HepG2 (cell line): ENCODE results near the gene PIGL. TPM values are rescaled to one million over a fixed set of nuclear protein-coding genes. Genes with fewer than 3 reads are reported as not detected.

Source experiments
- ATAC-seq: fragments of 200-7000 bp; cut with Tn5 transposase; 3 replicates; pipeline ENCODE4 v1.9.1; 2020; ENCODE audit warnings: mild to moderate bottlenecking, moderate library complexity
- BruUV-seq: library from RNA; stranded (reverse); fragments of 400-500 nt; replicated peaks from 2 replicates; lab custom pipeline; 2021; lab: Mats Ljungman, UMichigan
- CTCF ChIA-PET: fragments of 300-600 bp; formaldehyde crosslinking; extraction: SDS; loops from one replicate; lab custom pipeline; 2021; ENCODE audit warnings: low total read pairs, inconsistent platforms, low intra/inter-chr PET ratio; lab: Yijun Ruan, JAX
- POLR2A ChIA-PET: fragments of 350-600 bp; sonication (Branson Sonifier 250); formaldehyde crosslinking; loops from one replicate; lab custom pipeline; 2020; ENCODE audit warnings: antibody characterized with exemption, inconsistent platforms; lab: Yijun Ruan, JAX
- DNase-seq: peaks from one replicate; pipeline ENCODE4 v3.0.0-alpha.2; 2015; ENCODE audit warnings: low spot score
- FAIRE-seq: peaks from 3 replicates; lab custom pipeline; 2011; peaks lifted over from hg19 to GRCh38; lab: Jason Lieb, UNC
- H2AFZ ChIP-seq: one replicate; pipeline ENCODE4 v1.6.1; 2011; ENCODE audit warnings: low read length, inconsistent platforms
- H3K27ac ChIP-seq: fragments of 300-600 bp; 3 replicates; pipeline ENCODE4 v1.8.0; 2011; ENCODE audit warnings: mixed run types, mild to moderate bottlenecking, mixed read lengths, low read length, inconsistent platforms; ENCODE audit not compliant: insufficient read depth; ENCODE audit errors: extremely low read length
- H3K27me3 ChIP-seq, 2 experiments: fragments of 200-600 bp in 1 of 2; 2 replicates in 1 of 2; 3 replicates in 1 of 2; pipeline versions ENCODE4 v1.6.0 to v1.8.0; 2011; ENCODE audit warnings: low read length in 2 of 2, mild to moderate bottlenecking in 2 of 2, moderate library complexity in 2 of 2, inconsistent platforms in 1 of 2; ENCODE audit not compliant: insufficient read depth in 2 of 2, control insufficient read depth in 1 of 2
- H3K36me3 ChIP-seq, 2 experiments: fragments of 200-600 bp in 1 of 2; replicated peaks in 1 of 2; 2 replicates in 1 of 2; 3 replicates in 1 of 2; pipeline versions ENCODE4 v1.5.1 to v1.8.0; 2011; ENCODE audit warnings: low read length in 2 of 2, inconsistent platforms in 1 of 2; ENCODE audit not compliant: insufficient read depth in 2 of 2, control insufficient read depth in 1 of 2
- H3K4me1 ChIP-seq: 2 replicates; pipeline ENCODE4 v1.5.1; 2012; ENCODE audit warnings: low read length, inconsistent platforms; ENCODE audit not compliant: insufficient read depth
- H3K4me2 ChIP-seq: 2 replicates; pipeline ENCODE4 v1.6.0; 2011; ENCODE audit warnings: low read depth, low read length, inconsistent platforms
- H3K4me3 ChIP-seq, 3 experiments: fragments of 200-600 bp in 1 of 3; sonication (generic), shearing (Covaris generic) in 1 of 3; replicated peaks in 1 of 3; 2 replicates each; pipeline ENCODE4 v1.5.1; 2011 to 2016; ENCODE audit warnings: low read length in 3 of 3, inconsistent platforms in 2 of 3, low read depth in 2 of 3, mild to moderate bottlenecking in 2 of 3, control low read depth in 1 of 3, mixed read lengths in 1 of 3; ENCODE audit not compliant: insufficient read depth in 1 of 3
- H3K79me2 ChIP-seq: one replicate; pipeline ENCODE4 v1.6.1; 2011; ENCODE audit warnings: low read length, inconsistent platforms; ENCODE audit not compliant: insufficient read depth
- H3K9ac ChIP-seq: 2 replicates; pipeline ENCODE4 v1.6.0; 2011; ENCODE audit warnings: mild to moderate bottlenecking, low read depth, low read length, inconsistent platforms; ENCODE audit not compliant: insufficient read depth
- H3K9me3 ChIP-seq: 2 replicates; pipeline ENCODE4 v1.5.1; 2012; ENCODE audit warnings: mild to moderate bottlenecking, low read length
- H4K20me1 ChIP-seq: 2 replicates; pipeline ENCODE4 v1.6.0; 2011; ENCODE audit warnings: inconsistent platforms, mild to moderate bottlenecking, low read length, moderate library complexity; ENCODE audit not compliant: insufficient read depth
- ATF7 ChIP-seq, 2 experiments: fragments of 450-650 bp in 1 of 2; sonication (generic) in 1 of 2; formaldehyde crosslinking in 1 of 2; IDR thresholded peaks; 2 replicates each; pipeline versions ENCODE4 v1.4.0 to v1.6.1; 2016 to 2020; ENCODE audit warnings: antibody characterized with exemption in 1 of 2, mild to moderate bottlenecking in 1 of 2, missing genetic modification reagents in 1 of 2
- BCLAF1 ChIP-seq: fragments of 450-650 bp; IDR thresholded peaks from 2 replicates; pipeline ENCODE4 v1.6.1; 2017; ENCODE audit warnings: mild to moderate bottlenecking
- FOXA3 ChIP-seq: IDR thresholded peaks from 2 replicates; pipeline ENCODE4 v1.6.1; 2016; ENCODE audit warnings: missing genetic modification reagents, missing compliant biosample characterization
- MTERF4 ChIP-seq: sonication (generic); formaldehyde crosslinking; IDR thresholded peaks from 2 replicates; pipeline ENCODE4 v1.8.0; 2023; ENCODE audit warnings: mild to moderate bottlenecking, missing genetic modification reagents
- RBM39 ChIP-seq: fragments of 200-400 bp; formaldehyde crosslinking; IDR thresholded peaks from one replicate; pipeline ENCODE4 v1.6.1; 2018; ENCODE audit warnings: antibody characterized with exemption, mild to moderate bottlenecking, low read depth, low read length; ENCODE audit not compliant: poor library complexity, severe bottlenecking
- REST ChIP-seq, 2 experiments: IDR thresholded peaks; 2 replicates each; pipeline ENCODE4 v1.6.1; 2011 to 2012; ENCODE audit warnings: low read length in 2 of 2, borderline replicate concordance in 1 of 2, low read depth in 1 of 2, mild to moderate bottlenecking in 1 of 2, moderate library complexity in 1 of 2
- RFXANK ChIP-seq: IDR thresholded peaks from 2 replicates; pipeline ENCODE4 v1.6.1; 2016
- ZBTB1 ChIP-seq: sonication (generic); formaldehyde crosslinking; IDR thresholded peaks from 2 replicates; pipeline ENCODE4 v1.4.0; 2020; ENCODE audit warnings: missing genetic modification reagents, borderline replicate concordance
- ZNF282 ChIP-seq: fragments of 450-650 bp; IDR thresholded peaks from 2 replicates; pipeline ENCODE4 v1.6.1; 2018; ENCODE audit not compliant: partially characterized antibody
- ZNF326 ChIP-seq: sonication (generic); formaldehyde crosslinking; IDR thresholded peaks from 2 replicates; pipeline ENCODE4 v1.4.0; 2020; ENCODE audit warnings: missing genetic modification reagents, borderline replicate concordance
- ZNF577 ChIP-seq: sonication (generic); formaldehyde crosslinking; IDR thresholded peaks from 2 replicates; pipeline ENCODE4 v1.4.0; 2020; ENCODE audit warnings: mild to moderate bottlenecking, low read depth, missing genetic modification reagents, borderline replicate concordance
- WGBS: methylation state at CpG from one replicate; pipeline ENCODE4 v1.1.6; 2017; ENCODE audit warnings: low lambda C conversion rate; 5-methylcytosine and 5-hydroxymethylcytosine counted together
- in situ Hi-C: cut with HindIII; loops from 2 replicates; pipeline ENCODE4 v1.10.0; 2017; ENCODE audit warnings: low pct_unique_long_range_greater_than_20kb; ENCODE audit not compliant: extremely low pct_ligation_motif_present
- intact Hi-C: fragments of 100-400 bp; cut with micrococcal nuclease; formaldehyde crosslinking; loops from one replicate; pipeline ENCODE4 v1.10.0; 2022; ENCODE audit not compliant: unreplicated experiment
- polyA plus RNA-seq, 8 experiments: library from polyadenylated mRNA; depleted of rRNA in 3 of 8; stranded (reverse) in 7 of 8; unstranded in 1 of 8; fragments of >200 nt; fragmentation: Illumina TruSeq in 4 of 8; extraction: Trizol in 4 of 8; gene quantifications; 2 replicates each; pipeline versions ENCODE4 v1.2.1 to v1.2.3, GENCODE V29; 2011 to 2016; ENCODE audit warnings: low read depth in 4 of 8, missing spikeins in 1 of 8, mixed read lengths in 1 of 8; ENCODE audit not compliant: insufficient read depth in 1 of 8
- total RNA-seq, 5 experiments: library from RNA; depleted of rRNA; stranded (reverse); fragments of >200 nt; fragmentation: Illumina TruSeq; extraction: Trizol; gene quantifications; 2 replicates each; pipeline ENCODE4 v1.2.3, GENCODE V29; 2016; ENCODE audit warnings: low read depth in 1 of 5

The PIGL gene
- total and polyA plus RNA-seq, 2 of the 13 experiments (the other 11 are each of a cell fraction or from before 2014, with no cell fraction given), result 28.5 to 63.8 TPM

- TSS peak; percentile 8 for BruUV-seq
- Histone ChIP-seq H3K27me3 (no peaks in the 10 kb centered on the region), H3K36me3 (no peaks in the 10 kb centered on the region; a peak in 1 of 5 replicates), H3K79me2 (peaks cover 6% of the 10 kb centered on the region), H2AFZ (no peak overlapping the region), H3K27ac (peak overlapping the region; percentile 67), H3K9ac (no peak overlapping the region), H3K4me2 (peak overlapping the region; percentile 31; the same call in 1 of the 2 replicates), H3K4me3 (no peak overlapping the region), H3K4me1 (peaks cover 65% of the 10 kb centered on the region), H3K9me3 (no peaks in the 10 kb centered on the region), H4K20me1 (no peaks in the 10 kb centered on the region)
- intact Hi-C loops, result no loop called here
- CTCF ChIA-PET, result no interaction called here
- ATAC-seq (no peak), DNase-seq (no peak), FAIRE-seq (no peak)
- 89% methylated on average over 9 of the region's 9 CpGs for WGBS
- no peak for TF ChIP-seq ZBTB1
- no peak for TF ChIP-seq RFXANK (CRISPR knock-in tag)
- no peak for TF ChIP-seq RBM39
- no peak for TF ChIP-seq ATF7 (IDR thresholded peaks at IDR 0.05)
- TF ChIP-seq ATF7 (CRISPR knock-in tag; IDR thresholded peaks at IDR 0.05), result no peak
- no peak for TF ChIP-seq MTERF4 (CRISPR knock-in tag)
- no peak for TF ChIP-seq FOXA3 (CRISPR knock-in tag)
- TF ChIP-seq REST (IDR thresholded peaks at IDR 0.05; ENCODE audit: borderline replicate concordance in 1 of 2, low read depth in 1 of 2, low read length in 2 of 2), result no peak
- no peak for TF ChIP-seq ZNF282
- no peak for TF ChIP-seq ZNF326 (CRISPR knock-in tag)
- TF ChIP-seq BCLAF1, result no peak
- TF ChIP-seq ZNF577, result no peak
- POLR2A ChIA-PET, result no interaction called here
- in situ Hi-C loops, result no loop called here
These were observed 37.9 kb downstream of the PIGL start for GRCh38 chr17:16254773-16255400.
